HG03064 (cell line): Measurements from ENCODE around the gene TMEM50B.
"Not testable (repeated sequence)": the region's sequence is repeated elsewhere in the genome, so short reads cannot be mapped to it uniquely, and the experiment has no call there.

Experiments used
- ATAC-seq: cut with Tn5 transposase; IDR thresholded peaks from one replicate; pipeline ENCODE4 v1.9.1; 2021; ENCODE audit warnings: low read depth; ENCODE audit not compliant: unreplicated experiment

The TMEM50B gene

DNA sequence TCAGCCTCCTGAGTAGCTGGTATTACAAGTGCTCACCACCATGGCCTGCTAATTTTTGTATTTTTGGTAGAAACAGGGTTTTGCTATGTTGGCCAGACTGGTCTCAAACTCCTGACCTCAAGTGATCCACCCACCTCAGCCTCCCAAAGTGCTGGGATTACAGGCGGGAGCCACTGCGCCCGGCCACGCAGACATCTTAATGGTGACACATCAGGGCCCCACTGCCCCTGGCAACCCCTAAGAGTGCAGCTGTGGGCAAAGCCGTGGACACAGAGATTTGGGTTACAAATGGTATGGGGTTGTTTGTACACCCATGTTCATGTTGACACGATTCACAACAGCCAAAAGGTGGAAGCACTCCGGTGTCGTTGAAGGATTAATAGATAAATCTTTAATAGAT is 46.8 kb downstream of the TMEM50B start:
- ATAC-seq = no peak

- no peak for ATAC-seq
These were observed 47.3 kb downstream of the TMEM50B start for GRCh38 chr21:33432496-33432895.

DNA sequence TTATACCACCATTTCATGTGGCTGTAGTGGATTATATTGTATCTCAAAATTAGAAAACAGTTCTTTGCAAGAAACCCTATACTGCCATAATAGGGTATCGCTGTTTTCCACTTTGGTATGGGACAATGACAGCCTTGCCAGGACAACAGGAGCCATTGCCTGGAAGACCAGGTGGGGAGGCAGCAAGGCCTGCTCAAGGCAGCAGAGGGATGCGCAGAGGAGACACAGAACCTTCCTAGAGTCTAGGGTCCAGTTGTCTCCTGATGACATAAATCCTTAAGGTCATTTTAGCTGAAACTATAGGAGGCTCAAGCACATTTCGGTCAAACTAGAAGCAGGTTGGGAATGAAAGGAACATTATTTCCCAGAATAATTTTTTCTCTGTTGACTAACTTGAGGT is 48.9 kb downstream of the TMEM50B start:
- no peak for ATAC-seq

DNA sequence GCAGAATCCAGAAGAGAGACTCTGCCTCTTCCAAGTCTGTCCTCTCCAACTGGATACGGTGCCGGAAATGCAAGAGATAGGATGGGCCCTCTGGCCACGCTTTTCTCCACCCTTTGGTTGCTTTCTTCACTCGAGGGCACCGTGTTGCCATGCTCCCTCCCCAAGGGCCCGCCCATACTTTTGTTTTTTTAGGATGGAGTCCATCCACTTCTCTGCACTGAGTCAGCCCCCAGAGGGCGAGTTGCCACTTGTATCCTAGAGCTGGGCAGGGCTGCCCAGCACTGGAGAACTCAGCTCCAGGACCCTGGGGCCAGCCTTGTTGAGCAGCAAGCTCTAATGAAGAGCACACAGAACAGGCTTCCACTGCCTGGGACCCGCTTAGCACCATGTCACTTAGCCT is 51.1 kb downstream of the TMEM50B start:
- ATAC-seq = no peak

DNA sequence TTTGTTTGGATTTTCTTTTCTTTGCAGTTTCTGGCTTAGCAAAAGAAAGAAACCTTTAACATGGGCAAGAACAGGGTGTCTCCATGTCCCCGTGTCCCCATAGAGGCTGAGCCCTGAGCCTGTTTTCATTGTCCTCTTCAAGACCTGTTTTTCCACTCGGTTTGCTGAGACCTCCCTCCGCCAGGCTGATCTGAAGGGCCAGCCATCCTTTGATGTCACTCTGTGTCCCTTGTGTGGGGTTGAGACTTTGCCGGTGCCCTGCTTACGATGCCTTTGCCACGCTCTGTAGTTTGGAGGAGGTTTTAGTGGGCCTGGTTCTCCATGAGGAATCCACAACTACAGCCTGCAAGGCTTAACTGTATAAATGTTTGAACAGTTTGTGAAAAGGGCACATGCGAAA is 52.7 kb downstream of the TMEM50B start:
- ATAC-seq = no peak

GRCh38 chr21:33425825-33426224 is 53.9 kb downstream of the TMEM50B start:
- no peak for ATAC-seq

- ATAC-seq = no peak
These were observed 55.6 kb downstream of the TMEM50B start for GRCh38 chr21:33424214-33424613.

DNA sequence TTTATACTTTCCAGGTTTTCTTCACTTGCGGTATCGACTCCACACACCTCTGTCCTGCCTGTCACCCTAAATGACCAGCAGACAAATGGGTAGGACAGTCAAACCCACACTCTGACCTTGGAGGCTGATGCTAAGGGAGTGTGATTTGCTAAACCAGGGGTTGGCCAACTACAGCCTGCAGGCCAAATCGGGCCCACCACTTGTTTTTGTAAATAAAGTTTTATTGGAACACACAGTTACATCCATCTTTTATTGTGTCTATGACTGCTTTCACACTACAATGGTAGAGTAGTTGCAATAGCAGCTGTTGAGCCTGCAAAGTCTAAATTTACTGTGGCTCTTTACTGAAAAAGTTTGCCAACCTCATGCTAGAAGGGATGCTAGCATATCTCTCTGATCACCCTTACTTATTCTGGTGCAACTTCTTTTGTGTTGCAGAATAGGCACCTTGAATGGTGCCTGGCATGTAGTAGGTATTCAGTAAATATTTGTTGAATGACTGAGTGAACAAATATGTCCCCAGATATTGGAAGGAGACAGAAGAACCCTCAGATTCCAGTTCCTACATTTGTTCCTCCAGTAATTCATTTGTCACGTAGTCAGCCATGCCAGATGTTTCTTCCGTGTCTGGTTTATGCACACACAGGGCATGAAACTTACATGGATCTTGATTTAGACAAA is 57.9 kb downstream of the TMEM50B start:
- ATAC-seq = no peak

DNA sequence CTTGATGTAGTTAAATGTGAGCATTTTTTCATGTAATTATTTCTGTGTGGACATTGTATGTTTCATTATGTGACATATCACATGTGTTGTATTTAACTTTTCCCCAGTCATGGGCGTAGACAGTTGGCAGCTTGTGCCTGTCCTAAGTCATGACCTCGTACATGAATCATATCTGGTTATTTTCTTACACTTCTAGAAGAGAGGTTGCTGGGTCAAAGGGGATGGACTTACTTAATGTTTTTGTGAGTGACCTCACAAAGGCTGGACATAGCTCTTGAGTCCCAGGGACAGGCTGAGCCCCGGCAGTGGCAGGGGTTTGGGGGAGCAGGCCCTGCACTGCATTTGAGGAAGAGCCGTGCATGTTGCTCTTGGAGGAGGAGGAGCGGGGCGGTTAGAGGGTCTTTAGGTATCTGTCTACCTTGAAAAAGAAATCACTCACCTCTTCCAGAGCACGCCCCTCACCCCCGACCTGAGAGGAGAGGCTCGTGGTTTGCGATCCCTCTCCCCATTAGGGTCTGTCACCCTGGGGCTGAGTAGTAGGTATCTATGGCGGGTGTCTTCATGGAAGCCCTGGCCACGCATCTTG is 60.1 kb downstream of the TMEM50B start:
- ATAC-seq = no peak

DNA sequence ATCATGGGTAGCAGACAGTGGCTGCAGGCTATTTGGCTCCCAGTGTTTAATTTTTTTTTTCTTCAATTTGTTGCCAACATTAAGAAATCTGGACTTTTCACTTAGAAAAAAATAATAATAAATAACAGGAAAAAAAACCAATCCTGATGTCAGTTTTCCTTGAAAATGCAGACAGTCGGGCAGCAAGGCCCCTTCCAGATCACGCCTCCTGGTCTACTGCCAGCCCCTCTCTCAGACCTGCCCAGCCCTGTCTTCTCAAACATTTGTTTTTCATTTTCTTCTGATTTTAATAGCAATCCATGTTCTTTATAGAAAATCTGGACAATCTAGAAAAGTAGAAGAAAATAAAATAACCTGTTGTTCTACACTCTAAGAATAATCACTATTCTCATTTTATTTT is 61.1 kb downstream of the TMEM50B start:
- no peak for ATAC-seq

GRCh38 chr21:33414926-33415325 is 64.8 kb downstream of the TMEM50B start:
- no peak for ATAC-seq

DNA sequence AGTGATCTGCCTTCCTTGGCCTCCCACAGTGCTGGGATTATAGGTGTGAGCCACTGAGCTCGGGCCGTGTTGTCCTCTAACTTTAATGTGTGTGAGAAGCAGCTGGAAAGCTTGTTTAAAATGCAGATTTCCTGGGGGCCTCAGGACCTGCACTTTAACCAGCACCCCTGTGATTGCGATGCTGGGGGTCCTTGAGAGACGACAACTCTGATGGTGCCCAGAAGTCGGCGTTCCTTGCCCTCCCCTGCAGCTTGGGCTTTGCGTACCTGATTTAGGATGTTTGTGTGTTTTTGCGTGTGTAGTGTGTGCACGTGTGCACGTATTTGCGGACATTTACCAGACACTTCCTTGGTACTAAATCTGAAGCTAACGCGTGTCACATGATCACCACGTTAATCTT is 65.7 kb downstream of the TMEM50B start:
- ATAC-seq = no peak

DNA sequence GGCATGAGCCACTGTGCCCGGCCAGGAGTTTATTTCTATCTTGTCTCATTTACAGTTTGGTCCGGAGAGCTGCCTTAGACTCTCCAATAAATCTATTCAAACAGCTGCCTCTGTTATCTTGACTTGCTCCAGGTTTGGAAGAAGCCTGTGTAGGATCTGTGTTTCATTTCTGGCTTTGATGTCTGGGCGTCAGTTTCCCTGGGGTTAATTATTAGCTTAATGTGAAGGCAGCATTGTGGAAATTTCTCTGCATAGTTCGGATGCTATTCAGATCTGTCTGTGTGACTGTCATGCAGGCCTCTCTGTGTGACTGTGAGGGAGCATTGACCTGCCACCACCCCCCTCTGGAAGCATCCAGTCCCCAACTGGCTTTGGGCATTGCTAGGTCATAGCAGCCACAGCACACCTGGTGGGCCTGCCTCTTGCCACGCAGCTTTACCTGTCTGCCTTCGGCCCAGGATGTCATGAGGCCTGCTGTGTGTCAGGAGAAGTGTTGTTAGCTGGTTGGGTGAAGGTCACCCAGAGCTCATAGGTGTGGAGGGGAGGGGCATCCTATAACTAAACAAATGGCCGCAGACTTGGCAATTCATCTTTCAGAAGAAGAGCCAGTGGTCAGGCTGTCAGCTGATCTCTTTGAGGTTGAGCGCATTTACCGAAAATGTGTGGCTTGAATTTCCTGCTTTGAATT is 66.8 kb downstream of the TMEM50B start:
- no peak for ATAC-seq

- ATAC-seq = not testable (repeated sequence)
These were observed 67.3 kb downstream of the TMEM50B start for GRCh38 chr21:33412439-33412831.

GRCh38 chr21:33411949-33412430 is 67.8 kb downstream of the TMEM50B start:
- no peak for ATAC-seq

DNA sequence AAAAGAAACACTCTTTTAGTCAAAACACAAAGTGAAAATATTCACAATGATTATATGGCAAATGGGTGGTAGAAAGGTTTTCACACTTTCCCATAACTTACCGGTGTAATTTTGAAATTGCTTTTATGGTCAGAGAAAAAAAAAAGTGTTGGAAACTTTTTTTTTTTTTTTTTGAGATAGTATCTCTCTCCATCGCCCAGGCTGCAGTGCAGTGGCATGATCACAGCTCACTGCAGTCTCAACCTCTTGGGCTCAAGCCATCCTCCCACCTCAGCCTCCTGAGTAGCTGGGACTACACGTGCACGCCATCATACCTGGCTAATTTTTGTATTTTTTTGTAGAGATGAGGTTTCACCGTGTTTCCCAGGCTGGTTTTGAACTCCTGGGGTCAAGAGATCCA is 73.3 kb downstream of the TMEM50B start:
- no peak for ATAC-seq

- no peak for ATAC-seq
These were observed 75.8 kb downstream of the TMEM50B start for GRCh38 chr21:33403786-33404585.

DNA sequence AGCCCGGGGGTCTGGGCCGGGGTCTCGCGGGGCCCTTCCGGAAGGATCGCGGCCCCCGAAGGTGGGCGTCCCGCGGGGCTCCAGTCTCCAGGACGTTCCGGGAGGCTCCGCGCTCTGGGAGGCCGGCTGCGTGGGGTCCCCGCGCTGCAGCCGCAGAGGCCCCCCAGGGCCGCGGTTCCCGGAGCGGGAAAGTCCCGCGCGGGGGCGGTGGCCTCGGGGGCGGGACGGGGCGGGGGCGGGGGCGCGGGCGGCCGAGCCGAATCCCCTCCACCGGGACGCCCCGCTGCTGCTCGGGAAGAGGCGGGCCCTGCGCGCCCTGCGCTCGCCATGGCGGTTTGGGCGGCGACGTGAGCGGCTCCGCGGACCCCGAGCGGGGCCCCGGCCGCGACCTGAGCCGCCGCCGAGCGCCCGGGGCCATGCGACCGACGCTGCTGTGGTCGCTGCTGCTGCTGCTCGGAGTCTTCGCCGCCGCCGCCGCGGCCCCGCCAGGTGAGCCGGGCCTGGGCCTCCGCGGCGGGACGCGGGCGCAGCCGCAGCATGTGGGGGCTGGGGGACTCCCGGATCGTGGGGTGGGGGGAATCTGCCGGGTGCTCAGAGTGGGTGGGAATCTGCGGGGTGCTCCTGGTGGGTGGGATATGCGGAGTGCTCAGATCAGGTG is 76.5 kb downstream of the TMEM50B start, which contains the start of gene IFNGR2:
TSS of gene IFNGR2 (plus strand) at position 286 of the 658 bp plus-strand sequence. CDS start at position 417, 131 bp downstream.
- ATAC-seq = no peak

DNA sequence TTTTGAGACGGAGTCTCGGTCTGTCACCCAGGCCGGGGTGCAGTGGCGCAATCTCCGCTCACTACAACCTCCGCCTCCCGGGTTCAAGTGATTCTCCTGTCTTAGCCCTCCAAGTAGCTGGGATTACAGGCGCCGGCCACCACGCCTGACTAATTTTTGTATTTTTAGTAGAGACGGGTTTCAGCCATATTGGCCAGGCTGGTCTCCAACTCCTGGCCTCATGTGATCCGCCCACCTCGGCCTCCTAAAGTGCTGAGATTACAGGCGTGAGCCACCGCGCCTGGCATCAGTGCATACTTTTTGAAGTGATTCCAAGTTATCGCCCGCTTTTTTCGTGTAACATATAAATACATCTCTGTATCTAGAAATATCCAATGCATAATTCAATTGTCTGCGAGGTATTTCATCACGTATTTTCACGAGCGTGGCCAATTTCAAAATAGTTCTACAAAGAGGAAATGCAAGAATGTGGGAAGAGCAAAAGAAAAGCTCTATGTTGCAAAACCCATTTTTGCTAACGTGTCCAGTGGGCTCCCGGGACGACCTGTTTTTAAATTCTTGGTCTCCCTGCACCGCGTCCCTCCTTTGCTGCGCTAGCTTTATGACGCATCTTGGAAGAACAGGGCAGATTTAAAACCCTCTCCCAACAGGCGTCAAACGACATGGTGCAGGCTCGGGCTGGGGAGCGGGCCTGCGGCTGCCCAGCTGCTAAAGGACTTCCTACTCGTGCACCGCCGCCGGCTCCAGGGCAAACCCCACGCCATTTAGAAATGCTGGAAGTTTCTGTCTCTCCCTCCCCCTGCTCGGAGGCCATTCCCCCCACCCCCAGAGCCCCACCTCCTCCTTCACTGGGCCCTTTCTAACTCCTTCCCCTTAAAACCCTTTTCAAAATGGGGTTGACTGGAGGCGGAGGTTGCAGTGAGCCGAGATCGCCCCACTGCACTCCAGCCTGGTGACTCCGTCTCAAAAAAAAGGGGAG is 77.5 kb downstream of the TMEM50B start:
- ATAC-seq = no peak
